Neural progenitor cell (in vitro differentiated cells): ENCODE results near the gene MTHFR. TPM values are rescaled to one million over a fixed set of nuclear protein-coding genes. Genes with fewer than 3 reads are reported as not detected.

Experiments used
- DNase-seq: peaks from one replicate; pipeline ENCODE4 v3.0.0-alpha.2; 2016; ENCODE audit warnings: low spot score
- H2AFZ ChIP-seq: fragments of 200-600 bp; sonication (generic); replicated peaks from 2 replicates; pipeline ENCODE4 v1.6.1; 2016; ENCODE audit warnings: antibody characterized with exemption
- H3F3A ChIP-seq: fragments of 200-600 bp; sonication (generic); 2 replicates; pipeline ENCODE4 v1.6.1; 2016; ENCODE audit warnings: antibody characterized with exemption, low read depth
- H3K27ac ChIP-seq: fragments of 200-600 bp; sonication (generic); 2 replicates; pipeline ENCODE4 v1.5.1; 2016; ENCODE audit warnings: mild to moderate bottlenecking
- H3K27me3 ChIP-seq: fragments of 200-600 bp; sonication (generic); 2 replicates; pipeline ENCODE4 v1.6.1; 2016; ENCODE audit warnings: mild to moderate bottlenecking, moderate library complexity
- H3K36me3 ChIP-seq: fragments of 200-600 bp; sonication (generic); 2 replicates; pipeline ENCODE4 v1.5.1; 2016
- H3K4me1 ChIP-seq: fragments of 200-600 bp; sonication (generic); 2 replicates; pipeline ENCODE4 v1.6.1; 2016; ENCODE audit warnings: mixed run types
- H3K4me2 ChIP-seq: fragments of 200-600 bp; sonication (generic); 2 replicates; pipeline ENCODE4 v1.6.1; 2016
- H3K4me3 ChIP-seq: fragments of 200-600 bp; sonication (generic); 2 replicates; pipeline ENCODE4 v1.5.1; 2016
- H3K79me2 ChIP-seq: fragments of 200-600 bp; sonication (generic); 2 replicates; pipeline ENCODE4 v1.6.1; 2016; ENCODE audit warnings: low read depth
- H3K9ac ChIP-seq: fragments of 200-600 bp; sonication (generic); 2 replicates; pipeline ENCODE4 v1.6.1; 2016
- H3K9me3 ChIP-seq: fragments of 200-600 bp; sonication (generic); 2 replicates; pipeline ENCODE4 v1.5.1; 2016; ENCODE audit warnings: low read depth
- H4K20me1 ChIP-seq: fragments of 200-600 bp; sonication (generic); 2 replicates; pipeline ENCODE4 v1.6.1; 2016; ENCODE audit warnings: low read depth
- H3K27ac Mint-ChIP-seq: 3 replicates; pipeline ENCODE4 v1.8.0; 2021; ENCODE audit warnings: mixed read lengths
- H3K27me3 Mint-ChIP-seq: 2 replicates; pipeline ENCODE4 v1.8.0; 2022; ENCODE audit warnings: low read depth, mild to moderate bottlenecking, inconsistent platforms, moderate library complexity, mixed read lengths; ENCODE audit not compliant: insufficient read depth
- H3K36me3 Mint-ChIP-seq: 3 replicates; pipeline ENCODE4 v1.8.0; 2021; ENCODE audit warnings: mixed read lengths
- H3K4me1 Mint-ChIP-seq: 3 replicates; pipeline ENCODE4 v1.8.0; 2021; ENCODE audit warnings: mixed read lengths
- H3K4me3 Mint-ChIP-seq: 3 replicates; pipeline ENCODE4 v1.8.0; 2021; ENCODE audit warnings: mild to moderate bottlenecking, moderate library complexity, mixed read lengths
- H3K9me3 Mint-ChIP-seq: 3 replicates; pipeline ENCODE4 v1.8.0; 2020; ENCODE audit warnings: mixed read lengths
- CTCF ChIP-seq: fragments of 200-600 bp; sonication (generic); IDR thresholded peaks from 2 replicates; pipeline ENCODE4 v1.5.1; 2017; ENCODE audit warnings: antibody characterized with exemption, mild to moderate bottlenecking
- EZH2 ChIP-seq: fragments of 200-600 bp; sonication (generic); IDR thresholded peaks from 2 replicates; pipeline ENCODE4 v1.6.1; 2017; ENCODE audit warnings: antibody characterized with exemption, mild to moderate bottlenecking, moderate library complexity
- EZH2phosphoT487 ChIP-seq: fragments of 200-600 bp; sonication (generic); IDR thresholded peaks from 2 replicates; pipeline ENCODE4 v1.6.1; 2017; ENCODE audit warnings: antibody characterized with exemption
- total RNA-seq: library from RNA; depleted of rRNA; stranded (reverse); fragments of >200 nt; gene quantifications from 2 replicates; pipeline ENCODE4 v1.2.3, GENCODE V29; 2015; ENCODE audit warnings: low replicate concordance

MTHFR gene
- total RNA-seq, 1 donor from 2014 or later, result 7.0 TPM

GRCh38 chr1:11786168-11786567, 19.6 kb downstream of the MTHFR start:
- no peak for DNase-seq
- Histone ChIP-seq H4K20me1 (no peaks in the 10 kb centered on the region), H3K36me3 (no peaks in the 10 kb centered on the region), H3K4me3 (no peak overlapping the region), H3K4me2 (no peak overlapping the region), H3K27me3 (no peaks in the 10 kb centered on the region), H3F3A (peaks cover 13% of the 10 kb centered on the region), H2AFZ (no peak overlapping the region), H3K79me2 (no peaks in the 10 kb centered on the region), H3K27ac (no peak overlapping the region), H3K9me3 (no peaks in the 10 kb centered on the region), H3K9ac (no peak overlapping the region), H3K4me1 (peaks cover 15% of the 10 kb centered on the region)
- Mint-ChIP-seq H3K27me3 (peaks cover 4% of the 10 kb centered on the region), H3K27ac (no peak overlapping the region), H3K9me3 (no peaks in the 10 kb centered on the region), H3K4me1 (peaks cover 10% of the 10 kb centered on the region), H3K4me3 (no peak overlapping the region), H3K36me3 (peaks cover 3% of the 10 kb centered on the region)
- TF ChIP-seq EZH2phosphoT487, result no peak
- TF ChIP-seq CTCF, result no peak
- TF ChIP-seq EZH2, result no peak

DNA sequence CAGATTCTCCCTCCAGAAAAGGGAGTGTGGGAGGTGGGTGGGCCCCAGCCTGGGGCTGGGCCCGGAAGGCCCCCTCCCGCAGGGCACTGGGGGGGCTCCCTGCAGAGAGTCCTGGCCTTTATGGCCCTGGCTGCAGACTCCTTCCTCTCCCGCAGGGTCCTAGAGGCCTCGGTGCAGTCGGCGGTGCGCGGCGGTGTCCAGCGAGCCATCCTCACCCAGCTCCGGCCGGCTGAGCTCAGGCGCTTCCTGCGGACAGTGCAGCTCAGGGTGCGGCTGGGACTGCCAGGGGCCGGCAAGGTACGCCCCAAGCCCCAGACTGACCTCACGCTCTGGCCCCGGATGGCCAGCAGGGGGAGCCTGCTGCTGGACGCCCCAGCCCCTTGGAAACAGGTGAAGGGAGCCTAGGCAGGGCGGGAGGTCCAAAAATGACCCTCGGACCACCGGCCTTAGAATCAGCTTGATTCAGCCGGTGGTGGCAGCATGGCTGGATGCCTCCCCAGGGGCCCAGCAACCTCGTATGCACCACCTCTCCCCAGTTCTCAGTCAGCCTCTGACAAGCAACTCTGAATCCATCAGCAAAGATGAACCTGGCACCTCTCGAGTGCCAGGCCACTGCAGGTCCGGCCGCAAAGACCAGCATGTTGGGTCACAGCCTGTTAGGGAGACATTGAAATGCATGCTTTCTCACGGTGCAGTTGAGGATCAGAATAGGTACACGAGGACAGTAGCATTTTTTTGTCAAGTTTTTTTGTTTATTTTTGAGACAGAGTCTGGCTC, 20.6 kb downstream of the MTHFR start:
- H3K9me3 Mint-ChIP-seq, result no peaks in the 10 kb centered on the region
- Histone ChIP-seq H3K27ac (no peak overlapping the region), H3K79me2 (no peaks in the 10 kb centered on the region), H3K9ac (no peak overlapping the region), H3K9me3 (no peaks in the 10 kb centered on the region), H3K4me3 (peak overlapping the region; percentile 21), H3K27me3 (no peaks in the 10 kb centered on the region), H3K4me2 (peak overlapping the region; percentile 68), H4K20me1 (no peaks in the 10 kb centered on the region), H3K36me3 (no peaks in the 10 kb centered on the region), H3K4me1 (peaks cover 15% of the 10 kb centered on the region), H3F3A (peaks cover 13% of the 10 kb centered on the region), H2AFZ (no peak overlapping the region)
- TF ChIP-seq CTCF (peak; percentile 88), EZH2 (no peak), EZH2phosphoT487 (no peak)
- peak overlapping the region; percentile 68 for H3K27ac Mint-ChIP-seq
- peaks cover 4% of the 10 kb centered on the region for H3K27me3 Mint-ChIP-seq
- H3K4me3 Mint-ChIP-seq, result peak overlapping the region; percentile 48
- H3K4me1 Mint-ChIP-seq, result peaks cover 13% of the 10 kb centered on the region
- DNase-seq, result peak; percentile 90
- no peaks in the 10 kb centered on the region for H3K36me3 Mint-ChIP-seq

- H3K36me3 Mint-ChIP-seq, result no peaks in the 10 kb centered on the region
- peak; percentile 1 for DNase-seq
- H3K4me3 Mint-ChIP-seq, result no peak overlapping the region
- Histone ChIP-seq H3K27me3 (no peaks in the 10 kb centered on the region), H3K9ac (no peak overlapping the region), H3K9me3 (no peaks in the 10 kb centered on the region), H3K4me1 (peaks cover 15% of the 10 kb centered on the region), H3K4me3 (peak overlapping the region; percentile 21), H3F3A (peaks cover 13% of the 10 kb centered on the region), H2AFZ (no peak overlapping the region), H4K20me1 (no peaks in the 10 kb centered on the region), H3K79me2 (no peaks in the 10 kb centered on the region), H3K27ac (no peak overlapping the region), H3K36me3 (no peaks in the 10 kb centered on the region), H3K4me2 (peak overlapping the region; percentile 68)
- peaks cover 13% of the 10 kb centered on the region for H3K4me1 Mint-ChIP-seq
- H3K27me3 Mint-ChIP-seq, result peaks cover 4% of the 10 kb centered on the region
- TF ChIP-seq EZH2phosphoT487 (no peak), EZH2 (no peak), CTCF (no peak)
- H3K9me3 Mint-ChIP-seq, result no peaks in the 10 kb centered on the region
- no peak overlapping the region for H3K27ac Mint-ChIP-seq
Measured at GRCh38 chr1:11784256-11784992, 21.3 kb downstream of the MTHFR start.
